HL-60 (cell line): ENCODE data around the gene ADGRL2.

Experiments used
- DNase-seq, 2 experiments: peaks; one replicate each; pipeline ENCODE4 v3.0.0-alpha.2; 2010 to 2020; ENCODE audit warnings: low read depth in 1 of 2, low spot score in 1 of 2
- H3K27ac ChIP-seq: fragments of 250-450 bp; sonication (Bioruptor Pico); replicated peaks from 2 replicates; pipeline ENCODE4 v1.5.1; 2020; ENCODE audit warnings: mild to moderate bottlenecking, moderate library complexity
- H3K27me3 ChIP-seq: fragments of 250-450 bp; sonication (Bioruptor Pico); 2 replicates; pipeline ENCODE4 v1.5.1; 2021; ENCODE audit warnings: mild to moderate bottlenecking, moderate library complexity; ENCODE audit not compliant: insufficient read depth, poor library complexity, severe bottlenecking
- H3K4me3 ChIP-seq: replicated peaks from 2 replicates; pipeline ENCODE4 v1.5.1; 2011; ENCODE audit warnings: mild to moderate bottlenecking, control low read depth, low read length; ENCODE audit not compliant: insufficient read depth
- CTCF ChIP-seq: IDR thresholded peaks from one replicate; pipeline ENCODE4 v1.5.1; 2011; ENCODE audit warnings: low read length, control low read depth, inconsistent platforms; ENCODE audit not compliant: insufficient read depth
- GABPA ChIP-seq: IDR thresholded peaks from 2 replicates; pipeline ENCODE4 v1.6.1; 2012; ENCODE audit warnings: low read depth
- POLR2AphosphoS5 ChIP-seq: IDR thresholded peaks from 2 replicates; pipeline ENCODE4 v1.6.1; 2012; ENCODE audit warnings: low read depth
- REST ChIP-seq: IDR thresholded peaks from 2 replicates; pipeline ENCODE4 v1.6.1; 2012; ENCODE audit warnings: low read depth; ENCODE audit not compliant: insufficient replicate concordance
- SPI1 ChIP-seq: IDR thresholded peaks from 2 replicates; pipeline ENCODE4 v1.6.1; 2012; ENCODE audit warnings: low read depth, mild to moderate bottlenecking, borderline replicate concordance

The ADGRL2 gene

GRCh38 chr1:81823082-81823481, 22.3 kb downstream of the ADGRL2 start:
- Histone ChIP-seq H3K4me3 (no peak overlapping the region), H3K27me3 (no peaks in the 10 kb centered on the region), H3K27ac (no peak overlapping the region)
- no peak for TF ChIP-seq SPI1
- no peak for TF ChIP-seq POLR2AphosphoS5
- TF ChIP-seq REST = no peak
- no peak for DNase-seq

- Histone ChIP-seq H3K27me3 (no peaks in the 10 kb centered on the region), H3K27ac (no peak overlapping the region), H3K4me3 (no peak overlapping the region)
- DNase-seq = no peak
- TF ChIP-seq POLR2AphosphoS5 = no peak
- TF ChIP-seq SPI1 = no peak
- TF ChIP-seq REST = no peak
- no peak for TF ChIP-seq CTCF
- no peak for TF ChIP-seq GABPA
These were observed 24.0 kb downstream of the ADGRL2 start for GRCh38 chr1:81824759-81825158.

- H3K4me3 ChIP-seq = no peak overlapping the region
- H3K27ac ChIP-seq = no peak overlapping the region
- no peaks in the 10 kb centered on the region for H3K27me3 ChIP-seq
- no peak for DNase-seq
- TF ChIP-seq CTCF (no peak), POLR2AphosphoS5 (no peak), SPI1 (no peak), REST (no peak), GABPA (no peak)
These were observed 27.2 kb downstream of the ADGRL2 start for GRCh38 chr1:81827942-81828341.

- no peak overlapping the region for H3K27ac ChIP-seq
- H3K4me3 ChIP-seq = no peak overlapping the region
- no peaks in the 10 kb centered on the region for H3K27me3 ChIP-seq
- no peak for DNase-seq
- TF ChIP-seq CTCF (no peak), SPI1 (no peak), REST (no peak), POLR2AphosphoS5 (no peak), GABPA (no peak)
These were observed 31.8 kb downstream of the ADGRL2 start for GRCh38 chr1:81832573-81832972.
